Uterus (tissue), 2 donors: ENCODE results near the gene ZDHHC18.
A peak's percentile ranks its signal among the peaks of the same experiment; 100 is the strongest.

Experiments
- POLR2A ChIP-seq, 2 donors: fragments of 450-650 bp; IDR thresholded peaks; one replicate each; pipeline ENCODE4 v1.6.1; 2016; ENCODE audit warnings: antibody characterized with exemption in 2 of 2, mild to moderate bottlenecking in 1 of 2, moderate library complexity in 1 of 2
- TF ChIP-seq, protein P1 (sequence below), 4 experiments: fragments of 200-600 bp in 2 of 4; fragments of 450-650 bp in 2 of 4; sonication (generic) in 2 of 4; IDR thresholded peaks; one replicate each; pipeline ENCODE4 v1.5.1; 2016 to 2019; ENCODE audit warnings: antibody characterized with exemption in 4 of 4, mild to moderate bottlenecking in 2 of 4, moderate library complexity in 1 of 4

DNA sequence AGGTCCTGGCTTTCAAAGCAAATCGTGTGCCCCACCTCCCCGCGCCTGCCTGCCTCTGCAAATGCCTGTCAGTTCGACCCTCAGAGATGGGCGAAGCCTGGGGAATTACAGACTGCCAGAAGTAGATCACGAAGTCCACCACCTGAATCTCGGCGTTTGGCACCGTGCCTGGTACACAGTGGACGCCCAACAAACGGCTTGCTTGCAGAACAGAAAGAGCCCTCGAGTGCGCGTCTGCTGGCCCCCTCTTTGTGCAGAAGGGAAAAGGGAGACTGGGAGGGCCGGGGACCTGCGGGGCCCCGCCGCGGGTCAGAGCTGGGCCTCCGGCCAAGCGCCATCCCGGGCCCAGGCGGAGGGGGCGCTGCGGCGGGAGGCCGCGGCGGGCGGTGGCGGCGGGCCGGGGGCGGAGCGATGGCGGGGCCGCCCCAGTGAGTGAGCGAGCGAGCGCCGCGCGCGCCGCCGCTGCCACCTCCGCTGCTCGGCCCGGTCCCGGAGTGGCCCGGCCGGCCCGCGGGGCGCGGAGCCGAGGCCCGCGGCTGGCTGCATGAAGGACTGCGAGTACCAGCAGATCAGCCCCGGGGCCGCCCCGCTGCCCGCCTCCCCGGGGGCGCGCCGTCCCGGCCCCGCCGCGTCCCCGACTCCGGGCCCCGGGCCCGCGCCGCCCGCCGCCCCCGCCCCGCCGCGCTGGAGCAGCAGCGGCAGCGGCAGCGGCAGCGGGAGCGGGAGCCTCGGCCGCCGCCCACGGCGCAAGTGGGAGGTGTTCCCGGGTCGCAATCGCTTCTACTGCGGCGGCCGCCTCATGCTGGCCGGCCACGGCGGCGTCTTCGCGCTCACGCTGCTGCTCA, at the start of gene ZDHHC18:
- TF ChIP-seq, protein P1, sequence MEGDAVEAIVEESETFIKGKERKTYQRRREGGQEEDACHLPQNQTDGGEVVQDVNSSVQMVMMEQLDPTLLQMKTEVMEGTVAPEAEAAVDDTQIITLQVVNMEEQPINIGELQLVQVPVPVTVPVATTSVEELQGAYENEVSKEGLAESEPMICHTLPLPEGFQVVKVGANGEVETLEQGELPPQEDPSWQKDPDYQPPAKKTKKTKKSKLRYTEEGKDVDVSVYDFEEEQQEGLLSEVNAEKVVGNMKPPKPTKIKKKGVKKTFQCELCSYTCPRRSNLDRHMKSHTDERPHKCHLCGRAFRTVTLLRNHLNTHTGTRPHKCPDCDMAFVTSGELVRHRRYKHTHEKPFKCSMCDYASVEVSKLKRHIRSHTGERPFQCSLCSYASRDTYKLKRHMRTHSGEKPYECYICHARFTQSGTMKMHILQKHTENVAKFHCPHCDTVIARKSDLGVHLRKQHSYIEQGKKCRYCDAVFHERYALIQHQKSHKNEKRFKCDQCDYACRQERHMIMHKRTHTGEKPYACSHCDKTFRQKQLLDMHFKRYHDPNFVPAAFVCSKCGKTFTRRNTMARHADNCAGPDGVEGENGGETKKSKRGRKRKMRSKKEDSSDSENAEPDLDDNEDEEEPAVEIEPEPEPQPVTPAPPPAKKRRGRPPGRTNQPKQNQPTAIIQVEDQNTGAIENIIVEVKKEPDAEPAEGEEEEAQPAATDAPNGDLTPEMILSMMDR (IDR thresholded peaks at IDR 0.05), result peak; percentile 29 to 89 (median 73)
- TF ChIP-seq POLR2A (IDR thresholded peaks at IDR 0.05), result peak; percentile 37 to 62
